ENCODE results near the gene EAF1. TPM values are rescaled to one million over a fixed set of nuclear protein-coding genes. Genes with fewer than 3 reads are reported as not detected.

Gene EAF1
- total RNA-seq, 1 donor from 2014 or later = 23.9 TPM

DNA sequence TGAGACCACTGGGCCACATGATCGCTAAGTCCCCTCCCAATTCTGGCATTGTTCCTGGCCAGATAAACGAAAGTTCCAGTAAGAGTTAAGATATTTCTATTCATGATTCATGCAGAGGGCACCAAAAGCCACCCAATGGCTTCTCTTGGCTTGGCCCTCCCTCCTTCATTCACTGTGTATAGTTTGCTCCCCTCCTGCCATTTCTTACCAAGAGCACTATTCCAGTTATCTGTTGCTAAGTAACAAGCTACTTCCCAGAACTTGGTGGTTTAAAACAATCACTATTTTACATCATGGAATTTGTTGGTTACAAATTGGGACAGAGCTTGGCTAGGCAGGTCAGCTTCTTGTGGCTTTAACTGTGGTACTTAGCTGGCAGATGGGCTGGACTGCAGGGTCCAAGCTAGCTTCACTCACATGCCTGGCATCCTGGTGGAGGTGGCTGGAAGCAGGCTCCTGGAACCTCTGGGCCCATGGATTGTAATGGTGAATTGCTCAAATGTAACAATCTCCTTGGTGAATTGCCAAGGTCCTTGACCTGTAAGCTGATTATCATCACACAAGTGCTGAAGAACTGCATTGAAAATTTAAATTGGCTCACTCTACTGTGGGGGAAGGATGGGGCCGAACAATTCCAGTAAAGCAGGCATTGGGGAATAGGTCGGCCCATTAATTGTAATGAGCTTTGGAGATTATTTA, 16.6 kb downstream of the EAF1 start:
- H3K9me3 Mint-ChIP-seq (ENCODE audit: unreplicated experiment) = no peaks in the 10 kb centered on the region
- H3K36me3 Mint-ChIP-seq (ENCODE audit: low read depth, unreplicated experiment) = peaks cover 18% of the 10 kb centered on the region
- no peak overlapping the region for H3K27ac Mint-ChIP-seq (ENCODE audit: unreplicated experiment)
- DNase-seq (ENCODE audit: low spot score) = no peak
- H3K4me3 Mint-ChIP-seq (ENCODE audit: unreplicated experiment) = no peak overlapping the region
- H3K4me1 Mint-ChIP-seq (ENCODE audit: unreplicated experiment) = no peaks in the 10 kb centered on the region
- H3K27me3 Mint-ChIP-seq (ENCODE audit: unreplicated experiment) = no peaks in the 10 kb centered on the region
- TF ChIP-seq, protein P1, sequence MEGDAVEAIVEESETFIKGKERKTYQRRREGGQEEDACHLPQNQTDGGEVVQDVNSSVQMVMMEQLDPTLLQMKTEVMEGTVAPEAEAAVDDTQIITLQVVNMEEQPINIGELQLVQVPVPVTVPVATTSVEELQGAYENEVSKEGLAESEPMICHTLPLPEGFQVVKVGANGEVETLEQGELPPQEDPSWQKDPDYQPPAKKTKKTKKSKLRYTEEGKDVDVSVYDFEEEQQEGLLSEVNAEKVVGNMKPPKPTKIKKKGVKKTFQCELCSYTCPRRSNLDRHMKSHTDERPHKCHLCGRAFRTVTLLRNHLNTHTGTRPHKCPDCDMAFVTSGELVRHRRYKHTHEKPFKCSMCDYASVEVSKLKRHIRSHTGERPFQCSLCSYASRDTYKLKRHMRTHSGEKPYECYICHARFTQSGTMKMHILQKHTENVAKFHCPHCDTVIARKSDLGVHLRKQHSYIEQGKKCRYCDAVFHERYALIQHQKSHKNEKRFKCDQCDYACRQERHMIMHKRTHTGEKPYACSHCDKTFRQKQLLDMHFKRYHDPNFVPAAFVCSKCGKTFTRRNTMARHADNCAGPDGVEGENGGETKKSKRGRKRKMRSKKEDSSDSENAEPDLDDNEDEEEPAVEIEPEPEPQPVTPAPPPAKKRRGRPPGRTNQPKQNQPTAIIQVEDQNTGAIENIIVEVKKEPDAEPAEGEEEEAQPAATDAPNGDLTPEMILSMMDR (IDR thresholded peaks at IDR 0.05; ENCODE audit: unreplicated experiment) = no peak

DNA sequence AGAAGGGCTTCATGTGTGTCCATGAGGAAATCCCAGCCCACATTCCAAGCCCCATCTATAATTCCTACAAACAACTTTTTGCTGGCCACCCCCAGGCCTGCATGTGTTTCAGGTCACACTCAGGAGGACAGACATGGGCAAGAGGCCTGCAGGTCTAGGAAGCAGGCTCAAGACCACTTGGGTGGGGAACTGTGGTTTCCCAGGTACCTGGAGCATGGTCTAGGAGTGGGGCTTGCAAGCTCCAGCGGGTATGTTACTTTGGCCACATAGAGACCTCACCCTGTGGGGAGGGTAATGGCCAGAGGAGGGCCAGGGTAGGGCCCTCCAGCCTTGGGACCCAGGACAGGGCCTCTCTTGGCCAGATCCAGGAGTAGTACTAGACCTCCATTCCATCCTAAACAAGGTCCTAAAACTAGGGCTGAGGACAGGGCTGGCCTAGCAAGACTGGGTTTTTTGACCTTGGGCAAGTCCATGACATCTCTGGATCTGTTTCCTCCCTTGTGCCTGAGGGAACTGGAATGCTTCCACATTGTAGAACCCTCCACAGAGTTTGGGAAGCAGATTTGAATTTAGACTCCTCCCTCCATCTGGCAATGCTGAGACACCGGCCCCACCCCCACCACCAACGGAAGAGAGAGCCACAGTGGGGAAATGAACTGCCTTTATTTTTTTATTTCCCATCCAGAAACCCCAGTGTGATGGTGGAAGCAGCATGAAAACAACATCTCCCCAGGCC, 22.3 kb downstream of the EAF1 start:
- TF ChIP-seq, protein P1 (IDR thresholded peaks at IDR 0.05; ENCODE audit: unreplicated experiment) = no peak
- H3K27ac Mint-ChIP-seq (ENCODE audit: unreplicated experiment) = no peak overlapping the region
- H3K4me3 Mint-ChIP-seq (ENCODE audit: unreplicated experiment) = no peak overlapping the region
- peaks cover 6% of the 10 kb centered on the region for H3K27me3 Mint-ChIP-seq (ENCODE audit: unreplicated experiment)
- H3K36me3 Mint-ChIP-seq (ENCODE audit: low read depth, unreplicated experiment) = peaks cover 6% of the 10 kb centered on the region
- H3K9me3 Mint-ChIP-seq (ENCODE audit: unreplicated experiment) = no peaks in the 10 kb centered on the region
- no peak for DNase-seq (ENCODE audit: low spot score)
- no peaks in the 10 kb centered on the region for H3K4me1 Mint-ChIP-seq (ENCODE audit: unreplicated experiment)

DNA sequence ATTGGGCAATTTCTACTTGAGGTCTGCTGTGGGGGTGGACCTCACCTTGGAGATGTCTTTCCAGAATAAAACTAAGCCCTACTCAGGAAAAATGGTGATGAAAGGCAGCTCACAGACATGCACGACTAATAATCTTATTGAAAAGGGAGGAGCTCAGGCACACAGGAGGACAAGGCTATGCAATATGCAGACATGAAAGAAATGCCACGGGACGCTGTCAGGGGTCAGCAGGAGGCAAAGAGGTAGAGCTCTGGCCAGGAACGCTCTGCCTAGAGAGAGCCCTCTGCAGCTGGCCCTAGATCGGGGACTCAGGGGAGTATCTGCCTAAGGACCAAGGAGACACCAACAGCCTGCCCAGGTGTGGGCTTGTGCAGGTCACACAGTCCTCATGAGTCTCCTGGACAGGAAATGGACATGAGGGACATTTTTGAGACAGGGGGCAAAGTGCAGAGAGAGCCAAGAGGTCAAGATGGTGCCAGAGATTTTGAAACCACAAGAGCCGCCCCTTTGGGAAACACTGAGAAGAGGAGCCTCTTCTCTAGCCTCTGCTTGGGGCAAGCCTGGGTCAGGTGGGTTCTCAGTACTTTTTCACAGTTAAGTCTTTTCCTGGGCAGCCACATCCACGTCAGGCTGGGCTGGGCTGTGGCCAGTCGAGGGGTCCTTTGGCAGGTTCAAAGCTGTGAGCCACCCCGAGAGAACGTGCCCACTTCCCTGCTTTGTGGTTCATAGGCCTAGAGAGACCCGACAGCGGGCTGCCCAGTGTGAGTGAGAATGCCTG, 23.2 kb downstream of the EAF1 start:
- Mint-ChIP-seq H3K27me3 (ENCODE audit: unreplicated experiment) (peaks cover 6% of the 10 kb centered on the region), H3K4me1 (ENCODE audit: unreplicated experiment) (no peaks in the 10 kb centered on the region), H3K4me3 (ENCODE audit: unreplicated experiment) (no peak overlapping the region), H3K9me3 (ENCODE audit: unreplicated experiment) (no peaks in the 10 kb centered on the region), H3K27ac (ENCODE audit: unreplicated experiment) (no peak overlapping the region), H3K36me3 (ENCODE audit: low read depth, unreplicated experiment) (peaks cover 6% of the 10 kb centered on the region)
- no peak for DNase-seq (ENCODE audit: low spot score)
- TF ChIP-seq, protein P1 (IDR thresholded peaks at IDR 0.05; ENCODE audit: unreplicated experiment) = no peak

DNA sequence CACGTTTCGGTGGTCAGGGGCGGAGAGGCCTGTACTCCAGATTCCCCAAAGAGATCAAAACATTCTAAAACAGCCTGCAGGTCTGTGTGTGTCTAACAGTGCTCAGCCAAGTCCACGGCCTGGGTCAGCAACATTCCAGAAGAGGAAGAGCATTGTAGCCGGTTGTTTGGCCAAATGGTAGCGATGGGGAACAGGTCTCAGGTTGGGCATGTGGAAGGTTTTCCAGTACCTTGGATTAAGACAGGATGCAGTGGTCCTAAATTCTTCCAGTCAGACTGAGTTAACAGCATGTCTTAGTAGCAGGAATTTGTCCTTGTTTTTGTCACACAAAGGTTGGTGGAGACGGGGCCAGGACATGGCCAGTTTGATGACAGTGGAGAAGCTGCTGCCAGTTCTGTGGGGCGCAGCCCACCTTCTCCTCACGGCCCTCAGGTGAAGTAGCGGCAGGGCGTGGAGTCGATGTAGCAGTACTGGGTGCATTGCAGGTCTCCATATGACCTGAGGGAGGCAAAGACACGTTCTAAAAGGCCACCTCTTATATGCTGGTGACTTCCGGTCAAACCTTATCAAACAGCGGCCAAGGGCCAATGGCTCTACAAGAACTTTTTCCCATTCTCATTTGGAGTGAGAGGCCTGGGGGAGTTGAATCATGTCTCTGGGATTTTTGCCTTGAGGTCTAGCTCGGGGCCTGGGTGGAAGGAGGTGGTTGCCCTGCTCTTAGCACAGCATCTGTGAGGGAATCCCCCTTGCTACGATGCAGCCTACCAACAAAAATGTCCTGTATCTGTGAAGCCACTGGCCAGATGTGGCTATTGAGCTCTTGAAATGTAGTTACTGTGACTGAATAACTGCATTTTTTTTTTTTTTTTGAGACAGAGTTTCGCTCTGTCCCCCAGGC, 24.1 kb downstream of the EAF1 start:
- Mint-ChIP-seq H3K27ac (ENCODE audit: unreplicated experiment) (no peak overlapping the region), H3K36me3 (ENCODE audit: low read depth, unreplicated experiment) (peaks cover 6% of the 10 kb centered on the region), H3K9me3 (ENCODE audit: unreplicated experiment) (no peaks in the 10 kb centered on the region), H3K27me3 (ENCODE audit: unreplicated experiment) (peaks cover 6% of the 10 kb centered on the region), H3K4me3 (ENCODE audit: unreplicated experiment) (no peak overlapping the region), H3K4me1 (ENCODE audit: unreplicated experiment) (no peaks in the 10 kb centered on the region)
- TF ChIP-seq, protein P1 (IDR thresholded peaks at IDR 0.05; ENCODE audit: unreplicated experiment) = no peak
- DNase-seq (ENCODE audit: low spot score) = no peak
